Right cardiac atrium (tissue), 5 donors: ENCODE results near the gene GLIS1. TPM values are rescaled to one million over a fixed set of nuclear protein-coding genes. Genes with fewer than 3 reads are reported as not detected.

Source experiments
- ATAC-seq, 2 donors: fragments of 200-7000 bp; cut with Tn5 transposase; one replicate each; pipeline versions ENCODE4 v1.8.0 to v1.9.1; 2020; ENCODE audit warnings: moderate library complexity in 2 of 2, mild to moderate bottlenecking in 1 of 2
- DNase-seq, 3 donors: peaks; one replicate each; pipeline ENCODE4 v3.0.0-alpha.2; 2020
- H3K27ac ChIP-seq: one replicate; pipeline ENCODE4 v1.5.1; 2013; ENCODE audit warnings: mild to moderate bottlenecking, low read length, control low read depth, moderate library complexity
- H3K27me3 ChIP-seq: one replicate; pipeline ENCODE4 v1.6.1; 2013; ENCODE audit not compliant: control insufficient read depth, insufficient read depth
- H3K4me1 ChIP-seq: one replicate; pipeline ENCODE4 v1.6.1; 2013; ENCODE audit warnings: low read length; ENCODE audit not compliant: control insufficient read depth, insufficient read depth
- H3K4me3 ChIP-seq: one replicate; pipeline ENCODE4 v1.5.1; 2013; ENCODE audit warnings: low read length, control low read depth
- H3K9me3 ChIP-seq: one replicate; pipeline ENCODE4 v1.6.1; 2013; ENCODE audit warnings: low read length; ENCODE audit not compliant: control insufficient read depth
- WGBS: extraction: QIAGEN DNeasy Blood & Tissue Kit; methylation state at CpG from one replicate; pipeline ENCODE4 v1.1.7; 2013; 5-methylcytosine and 5-hydroxymethylcytosine counted together
- intact Hi-C, 4 donors: fragments of 100-400 bp; cut with DNase I; formaldehyde crosslinking; loops; one replicate each; pipeline versions ENCODE4 v1.11.0 to v1.14.0; 2022 to 2023
- polyA plus RNA-seq: library from polyadenylated mRNA; stranded (reverse); fragments of 200-250 nt; gene quantifications from one replicate; pipeline ENCODE4 v1.2.3, GENCODE V29; 2013
- total RNA-seq, 4 donors: library from RNA; stranded (reverse); fragmentation: NEBNext Ultra II Directional; extraction: Animal tissue kit (Norgen Biotek cat#: 25700); gene quantifications; one replicate each; pipeline ENCODE4 v1.2.1, GENCODE V29; 2021
- donor health status: healthy with polysubstance abuse.
- donor health status: DM: no; HTN: yes; CAD: no.
- donor health status: DM: no; HTN: no; CAD: no.
- donor health status: DM: no; HTN: yes; CAD: no; lungs with severe emphysema.
- donor health status: DM: yes; HTN: yes; CAD: no.

The GLIS1 gene
- total and polyA plus RNA-seq, 5 donors, result 0.14 to 0.37 (median 0.35) TPM

- H3K4me1 ChIP-seq, result no peaks in the 10 kb centered on the region
- H3K27me3 ChIP-seq, result no peaks in the 10 kb centered on the region
- H3K4me3 ChIP-seq, result no peak overlapping the region
- ATAC-seq (no peak), DNase-seq (no peak)
- H3K27ac ChIP-seq, result no peak overlapping the region
- H3K9me3 ChIP-seq, result no peaks in the 10 kb centered on the region
- intact Hi-C loops, result no loop called here
- 81% methylated on average over 6 of the region's 6 CpGs for WGBS
These were observed 21.7 kb downstream of the GLIS1 start for GRCh38 chr1:53717025-53717804.

DNA sequence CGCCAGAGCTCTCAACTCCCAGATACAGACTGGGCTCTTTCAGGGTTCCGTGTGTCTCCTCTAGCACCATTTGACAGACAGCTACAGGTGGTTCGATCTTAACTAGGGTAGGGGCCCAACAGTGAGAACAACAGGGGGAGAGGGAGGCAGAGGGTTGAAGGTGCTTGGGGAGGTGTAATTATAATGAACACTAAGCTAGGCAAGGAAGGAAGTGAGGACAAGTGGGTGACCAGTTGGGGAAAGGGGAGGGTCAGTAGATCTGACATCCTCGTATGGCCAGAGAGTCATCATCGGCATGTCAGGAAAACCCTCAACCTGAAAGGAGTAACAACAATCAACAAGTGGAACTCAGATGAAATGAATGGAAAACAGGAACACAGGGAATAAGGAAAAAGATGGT lies 22.8 kb downstream of the GLIS1 start:
- ATAC-seq (no peak), DNase-seq (no peak)
- no peaks in the 10 kb centered on the region for H3K9me3 ChIP-seq
- no peaks in the 10 kb centered on the region for H3K4me1 ChIP-seq
- no peak overlapping the region for H3K4me3 ChIP-seq
- no peaks in the 10 kb centered on the region for H3K27me3 ChIP-seq
- intact Hi-C loops, result no loop called here
- no peak overlapping the region for H3K27ac ChIP-seq
- 74% methylated on average over 5 of the region's 5 CpGs for WGBS

DNA sequence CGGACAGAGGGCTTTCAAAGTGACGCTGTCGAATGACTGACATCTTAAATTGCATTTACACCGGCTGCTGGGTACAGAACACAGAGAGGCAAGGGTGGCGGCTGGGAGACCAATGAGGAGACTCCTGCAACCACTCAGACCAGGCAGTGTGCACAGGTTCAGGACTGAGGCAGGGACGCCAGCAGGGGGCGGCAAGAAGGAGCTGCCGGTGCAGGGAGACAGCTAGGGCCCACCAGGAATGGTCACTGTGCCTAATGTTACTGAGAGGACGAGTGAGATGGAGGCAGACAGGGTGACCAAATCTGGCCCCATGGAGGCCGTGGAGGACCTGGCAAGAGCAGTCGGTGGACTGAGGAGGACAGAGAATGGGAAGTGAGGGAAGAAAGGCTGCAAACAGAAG lies 23.5 kb downstream of the GLIS1 start:
- peak; percentile 34 to 36 for ATAC-seq
- Histone ChIP-seq H3K4me3 (no peak overlapping the region), H3K27me3 (no peaks in the 10 kb centered on the region), H3K27ac (no peak overlapping the region), H3K9me3 (no peaks in the 10 kb centered on the region), H3K4me1 (no peaks in the 10 kb centered on the region)
- no peak for DNase-seq
- 46% methylated on average over 11 of the region's 11 CpGs for WGBS
- intact Hi-C loops, result no loop called here

GRCh38 chr1:53712276-53712675 lies 26.7 kb downstream of the GLIS1 start:
- 79% methylated on average over 2 of the region's 2 CpGs for WGBS
- ATAC-seq (no peak), DNase-seq (no peak)
- no peaks in the 10 kb centered on the region for H3K4me1 ChIP-seq
- H3K9me3 ChIP-seq, result no peaks in the 10 kb centered on the region
- no peak overlapping the region for H3K27ac ChIP-seq
- H3K4me3 ChIP-seq, result no peak overlapping the region
- intact Hi-C loops, result no loop called here
- H3K27me3 ChIP-seq, result no peaks in the 10 kb centered on the region

GRCh38 chr1:53710584-53710983 lies 28.4 kb downstream of the GLIS1 start:
- Histone ChIP-seq H3K27ac (no peak overlapping the region), H3K4me3 (no peak overlapping the region), H3K27me3 (no peaks in the 10 kb centered on the region), H3K4me1 (no peaks in the 10 kb centered on the region), H3K9me3 (no peaks in the 10 kb centered on the region)
- intact Hi-C loops, result no loop called here
- ATAC-seq, result no peak
- 66% methylated on average over 8 of the region's 8 CpGs for WGBS
- DNase-seq, result no peak

- Histone ChIP-seq H3K9me3 (no peaks in the 10 kb centered on the region), H3K4me3 (no peak overlapping the region), H3K27ac (no peak overlapping the region), H3K4me1 (no peaks in the 10 kb centered on the region), H3K27me3 (no peaks in the 10 kb centered on the region)
- no peak for DNase-seq
- WGBS, result 81% methylated on average over 3 of the region's 3 CpGs
- no peak for ATAC-seq
- intact Hi-C loops, result no loop called here
These were observed 30.3 kb downstream of the GLIS1 start for GRCh38 chr1:53708687-53709086.

GRCh38 chr1:53706356-53706755 lies 32.6 kb downstream of the GLIS1 start:
- ATAC-seq (no peak), DNase-seq (no peak)
- no peak overlapping the region for H3K27ac ChIP-seq
- H3K9me3 ChIP-seq, result no peaks in the 10 kb centered on the region
- no peak overlapping the region for H3K4me3 ChIP-seq
- 67% methylated on average over 6 of the region's 6 CpGs for WGBS
- no peaks in the 10 kb centered on the region for H3K27me3 ChIP-seq
- H3K4me1 ChIP-seq, result no peaks in the 10 kb centered on the region
- intact Hi-C loops, result no loop called here

GRCh38 chr1:53705446-53706096 lies 33.4 kb downstream of the GLIS1 start:
- intact Hi-C loops, result no loop called here
- Histone ChIP-seq H3K4me3 (no peak overlapping the region), H3K27me3 (no peaks in the 10 kb centered on the region), H3K9me3 (no peaks in the 10 kb centered on the region), H3K27ac (no peak overlapping the region), H3K4me1 (no peaks in the 10 kb centered on the region)
- DNase-seq, result no peak
- ATAC-seq, result no peak
- 55% methylated on average over 7 of the region's 7 CpGs for WGBS

- H3K4me1 ChIP-seq, result no peaks in the 10 kb centered on the region
- WGBS, result 90% methylated on average over 8 of the region's 8 CpGs
- no peaks in the 10 kb centered on the region for H3K9me3 ChIP-seq
- no peak overlapping the region for H3K27ac ChIP-seq
- H3K27me3 ChIP-seq, result no peaks in the 10 kb centered on the region
- ATAC-seq (no peak), DNase-seq (no peak)
- intact Hi-C loops, result no loop called here
- H3K4me3 ChIP-seq, result no peak overlapping the region
These were observed 34.0 kb downstream of the GLIS1 start for GRCh38 chr1:53704804-53705445.

- intact Hi-C loops, result no loop called here
- Histone ChIP-seq H3K27me3 (no peaks in the 10 kb centered on the region), H3K4me3 (no peak overlapping the region), H3K9me3 (no peaks in the 10 kb centered on the region), H3K27ac (no peak overlapping the region), H3K4me1 (no peaks in the 10 kb centered on the region)
- DNase-seq, result no peak
- ATAC-seq, result no peak
- 88% methylated on average over 5 of the region's 5 CpGs for WGBS
These were observed 34.7 kb downstream of the GLIS1 start for GRCh38 chr1:53704304-53704703.

- intact Hi-C loops, result no loop called here
- WGBS, result 84% methylated on average over 1 of the region's 1 CpG
- H3K9me3 ChIP-seq, result no peaks in the 10 kb centered on the region
- H3K27me3 ChIP-seq, result no peaks in the 10 kb centered on the region
- H3K4me1 ChIP-seq, result no peaks in the 10 kb centered on the region
- ATAC-seq, result no peak
- DNase-seq, result no peak
- no peak overlapping the region for H3K4me3 ChIP-seq
- H3K27ac ChIP-seq, result no peak overlapping the region
These were observed 35.8 kb downstream of the GLIS1 start for GRCh38 chr1:53703174-53703573.
